ENCODE measurements around the gene KRTAP1-3. TPM values are rescaled to one million over a fixed set of nuclear protein-coding genes. Genes with fewer than 3 reads are reported as not detected.
"Not testable (repeated sequence)": the region's sequence is repeated elsewhere in the genome, so short reads cannot be mapped to it uniquely, and the experiment has no call there.

Gene KRTAP1-3
- total RNA-seq, 1 experiment from 2014 or later = not detected

DNA sequence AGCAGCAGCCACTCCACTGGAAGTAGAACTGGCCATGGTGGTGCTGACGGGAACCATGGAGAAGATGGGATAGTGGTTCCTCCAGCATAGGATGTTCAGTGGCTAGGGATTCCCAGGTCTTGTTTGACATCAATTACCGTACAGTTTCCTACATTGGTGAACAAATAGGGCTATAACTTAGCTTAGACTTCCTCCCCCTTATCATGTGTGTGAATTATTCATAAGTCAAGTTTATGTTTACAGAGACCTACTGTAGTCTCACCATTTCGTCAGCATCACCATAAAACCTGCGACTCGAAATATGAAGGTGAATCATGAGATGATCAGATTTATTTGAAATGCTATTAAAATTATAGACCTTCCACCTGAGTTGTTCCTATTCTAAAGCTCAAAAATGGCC is 24.1 kb upstream of the KRTAP1-3 start:
- in situ Hi-C loops (cut with HindIII; ENCODE audit: low pct_unique_long_range_greater_than_20kb, low sequenced_read_pairs) = no loop called here
- no peak for DNase-seq (ENCODE audit: low read depth, low spot score)

DNA sequence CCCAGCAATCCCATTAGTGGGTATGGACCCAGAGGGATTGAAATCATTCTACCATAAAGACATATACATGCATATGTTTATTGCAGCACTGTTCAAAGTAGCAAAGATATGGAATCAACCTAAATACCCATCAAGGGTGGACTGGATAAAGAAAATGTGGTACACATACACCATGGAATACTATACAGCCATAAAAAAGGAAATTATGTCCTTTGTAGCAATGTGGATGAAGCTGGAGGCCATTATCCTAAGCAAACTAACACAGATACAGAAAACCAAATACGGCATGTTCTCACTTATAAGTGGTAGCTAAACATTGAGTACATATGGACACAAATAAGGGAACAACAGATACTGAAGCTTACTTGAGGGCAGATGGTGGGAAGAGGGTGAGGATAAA is 22.9 kb upstream of the KRTAP1-3 start:
- in situ Hi-C loops (cut with HindIII; ENCODE audit: low pct_unique_long_range_greater_than_20kb, low sequenced_read_pairs) = no loop called here

DNA sequence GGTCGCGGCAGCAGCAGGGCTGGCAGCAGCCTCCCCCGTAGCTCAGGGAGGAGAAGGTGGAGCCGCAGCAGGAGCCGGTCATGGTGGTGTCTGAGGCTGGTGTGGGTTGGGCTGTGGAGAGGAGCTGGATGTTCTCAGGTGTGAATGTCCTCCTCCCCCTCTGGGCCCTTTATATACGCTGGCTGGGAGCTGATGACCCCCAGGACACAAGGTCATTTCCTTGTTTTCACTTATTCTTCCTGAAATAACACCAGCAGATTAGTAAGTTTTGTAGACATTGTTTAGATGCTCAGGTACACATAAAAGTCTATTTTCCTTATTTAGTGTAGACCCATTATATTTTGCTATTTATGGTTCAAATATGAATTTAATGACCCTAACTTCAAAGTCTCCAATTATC is 20.5 kb upstream of the KRTAP1-3 start, which contains the start of gene KRTAP2-2:
TSS of gene KRTAP2-2 (minus strand) at position 101 of the 400 bp plus-strand sequence. CDS start at position 82, 19 bp downstream.
- in situ Hi-C loops (cut with HindIII; ENCODE audit: low pct_unique_long_range_greater_than_20kb, low sequenced_read_pairs); DNase-seq (ENCODE audit: low read depth, low spot score): not testable (repeated sequence)

More for the DNA sequence above, 22.9 kb upstream of the KRTAP1-3 start:
- DNase-seq (ENCODE audit: low read depth, low spot score) = no peak

DNA sequence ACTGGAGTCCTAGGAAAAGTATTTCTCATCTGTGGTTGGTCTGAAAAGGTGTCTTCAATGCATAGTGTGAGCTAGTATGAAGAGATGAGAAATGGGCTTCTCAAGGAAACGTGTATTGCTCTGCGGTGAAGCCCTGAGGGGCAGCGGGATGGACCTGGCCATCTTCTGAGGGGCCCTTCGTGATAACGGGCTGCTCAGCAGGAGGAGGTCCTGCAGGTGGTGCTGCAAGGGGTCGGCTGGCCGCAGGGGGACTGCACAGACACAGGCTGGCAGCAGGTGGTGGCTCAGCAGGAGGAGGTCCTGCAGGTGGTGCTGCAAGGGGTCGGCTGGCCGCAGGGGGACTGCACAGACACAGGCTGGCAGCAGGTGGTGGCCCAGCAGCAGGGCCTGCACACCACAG is 19.9 kb upstream of the KRTAP1-3 start:
- DNase-seq (ENCODE audit: low read depth, low spot score); in situ Hi-C loops (cut with HindIII; ENCODE audit: low pct_unique_long_range_greater_than_20kb, low sequenced_read_pairs): not testable (repeated sequence)

DNA sequence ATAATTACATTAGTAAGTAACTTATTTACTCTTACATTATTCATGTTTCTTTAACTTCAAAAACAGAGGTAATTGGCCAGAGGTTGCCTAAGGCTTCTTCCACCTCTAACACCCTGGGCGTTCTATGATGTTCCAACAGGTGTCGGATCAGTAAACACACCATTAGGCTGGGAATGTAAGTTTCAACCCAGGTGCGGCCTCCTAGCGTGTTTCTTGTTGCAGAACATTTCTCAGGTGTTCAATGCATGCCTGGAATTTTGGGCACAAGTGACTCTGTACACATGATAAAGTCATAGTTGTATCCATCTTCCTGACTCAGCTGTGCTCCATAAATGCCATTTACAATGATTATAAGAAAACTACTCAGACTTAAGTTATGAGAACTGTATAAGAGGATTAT is 19.4 kb upstream of the KRTAP1-3 start:
- no peak for DNase-seq (ENCODE audit: low read depth, low spot score)
- in situ Hi-C loops (cut with HindIII; ENCODE audit: low pct_unique_long_range_greater_than_20kb, low sequenced_read_pairs) = no loop called here

DNA sequence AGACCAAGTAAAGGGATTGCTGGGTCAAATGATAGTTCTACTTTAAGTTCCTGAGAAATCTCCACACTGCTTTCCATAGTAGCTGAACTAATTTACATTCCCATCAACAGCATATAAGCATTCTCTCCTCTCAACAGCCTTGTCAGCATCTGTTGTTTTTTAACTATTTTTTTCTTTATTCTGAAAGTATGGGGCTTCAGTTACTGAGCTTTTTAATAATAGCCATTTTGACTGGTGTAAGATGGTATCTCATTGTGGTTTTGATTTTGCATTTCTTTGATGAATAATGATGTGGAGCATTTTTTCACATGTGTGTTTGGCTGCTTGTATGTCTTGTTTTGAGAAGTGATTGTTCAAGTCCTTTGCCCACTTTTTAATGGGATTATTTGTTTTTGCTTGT is 17.9 kb upstream of the KRTAP1-3 start:
- in situ Hi-C loops (cut with HindIII; ENCODE audit: low pct_unique_long_range_greater_than_20kb, low sequenced_read_pairs) = no loop called here
- no peak for DNase-seq (ENCODE audit: low read depth, low spot score)

DNA sequence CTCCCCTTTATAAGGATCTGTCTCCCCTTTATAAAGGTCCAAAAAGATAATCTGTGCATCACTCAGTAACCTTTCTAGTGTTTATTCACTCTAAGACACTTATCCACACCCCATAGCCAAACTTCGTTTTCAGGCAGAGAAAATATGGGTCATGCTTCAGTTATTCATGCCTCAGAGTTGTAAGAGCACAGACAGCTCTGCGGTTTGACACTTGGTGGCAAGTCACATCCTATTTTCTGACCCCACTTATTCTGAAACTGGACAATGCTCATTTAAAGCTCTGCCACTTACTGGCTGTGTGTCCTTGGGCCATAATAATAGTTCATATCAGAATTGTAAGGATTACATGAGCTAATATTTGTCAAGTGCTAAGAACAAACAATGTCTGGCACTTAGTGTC is 14.4 kb upstream of the KRTAP1-3 start:
- DNase-seq (ENCODE audit: low read depth, low spot score) = no peak
- in situ Hi-C loops (cut with HindIII; ENCODE audit: low pct_unique_long_range_greater_than_20kb, low sequenced_read_pairs) = no loop called here

DNA sequence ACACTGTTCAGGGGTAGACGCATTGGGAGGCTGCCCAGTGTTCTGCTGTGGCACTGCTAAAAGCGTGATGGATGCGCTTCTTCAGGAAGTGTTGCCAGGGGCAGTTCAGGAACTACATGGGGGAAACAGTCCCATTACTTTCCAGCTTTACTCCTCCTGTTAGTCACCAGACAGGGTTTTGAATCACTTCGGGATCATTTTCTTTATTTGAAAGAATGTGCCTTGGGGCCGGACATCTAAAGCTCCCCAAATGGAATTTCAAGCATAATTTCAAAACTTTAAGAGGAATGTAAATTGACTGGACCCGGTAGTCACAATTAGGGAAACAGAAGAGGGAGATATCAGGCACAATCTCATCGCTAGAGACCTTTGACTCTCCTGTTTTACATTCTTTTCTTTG is 13.8 kb upstream of the KRTAP1-3 start:
- no peak for DNase-seq (ENCODE audit: low read depth, low spot score)
- in situ Hi-C loops (cut with HindIII; ENCODE audit: low pct_unique_long_range_greater_than_20kb, low sequenced_read_pairs) = no loop called here

DNA sequence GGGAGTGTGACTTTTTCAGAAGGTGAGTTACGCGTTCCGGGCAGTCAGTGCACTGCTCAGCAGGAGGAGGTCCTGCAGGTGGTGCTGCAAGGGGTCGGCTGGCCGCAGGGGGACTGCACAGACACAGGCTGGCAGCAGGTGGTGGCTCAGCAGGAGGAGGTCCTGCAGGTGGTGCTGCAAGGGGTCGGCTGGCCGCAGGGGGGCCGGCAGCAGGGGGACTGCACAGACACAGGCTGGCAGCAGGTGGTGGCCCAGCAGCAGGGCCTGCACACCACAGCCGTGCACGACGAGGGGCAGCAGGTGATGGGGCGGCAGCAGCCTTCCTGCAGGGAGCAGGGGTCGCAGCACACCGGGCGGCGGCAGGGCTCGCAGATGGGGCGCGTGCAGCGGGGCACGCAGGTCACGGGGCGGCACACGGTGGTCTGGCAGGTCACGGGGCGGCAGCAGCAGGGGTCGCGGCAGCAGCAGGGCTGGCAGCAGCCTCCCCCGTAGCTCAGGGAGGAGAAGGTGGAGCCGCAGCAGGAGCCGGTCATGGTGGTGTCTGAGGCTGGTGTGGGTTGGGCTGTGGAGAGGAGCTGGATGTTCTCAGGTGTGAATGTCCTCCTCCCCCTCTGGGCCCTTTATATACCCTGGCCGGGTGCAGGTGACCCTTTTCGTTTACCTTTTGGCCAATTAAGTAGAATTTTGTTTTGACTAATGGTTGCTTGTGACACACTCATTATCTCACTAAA is 12.2 kb upstream of the KRTAP1-3 start, which contains the start of gene KRTAP2-1:
TSS of gene KRTAP2-1 (minus strand) at position 582 of the 731 bp plus-strand sequence. CDS start at position 533, 49 bp downstream.
- DNase-seq (ENCODE audit: low read depth, low spot score); in situ Hi-C loops (cut with HindIII; ENCODE audit: low pct_unique_long_range_greater_than_20kb, low sequenced_read_pairs): not testable (repeated sequence)

DNA sequence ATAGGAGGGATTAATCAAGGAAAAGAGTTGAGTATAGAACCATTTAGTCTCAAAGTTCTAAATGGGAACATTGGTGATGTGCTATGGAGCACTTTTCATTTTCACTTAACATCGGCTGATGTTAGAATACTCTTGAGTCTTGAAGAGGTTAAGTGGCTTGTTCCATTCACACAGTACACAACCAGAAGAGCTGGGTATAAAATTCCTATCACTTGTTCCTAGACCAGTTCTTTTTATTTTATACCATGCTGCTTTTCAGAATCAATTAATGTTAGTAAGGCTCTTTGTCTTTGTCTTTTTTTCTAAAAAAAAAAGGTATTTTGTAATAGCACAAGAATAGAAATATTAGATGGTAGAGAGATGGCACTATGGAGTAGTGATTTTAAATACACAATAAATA is 8.3 kb upstream of the KRTAP1-3 start:
- DNase-seq (ENCODE audit: low read depth, low spot score) = no peak
- in situ Hi-C loops (cut with HindIII; ENCODE audit: low pct_unique_long_range_greater_than_20kb, low sequenced_read_pairs) = no loop called here

DNA sequence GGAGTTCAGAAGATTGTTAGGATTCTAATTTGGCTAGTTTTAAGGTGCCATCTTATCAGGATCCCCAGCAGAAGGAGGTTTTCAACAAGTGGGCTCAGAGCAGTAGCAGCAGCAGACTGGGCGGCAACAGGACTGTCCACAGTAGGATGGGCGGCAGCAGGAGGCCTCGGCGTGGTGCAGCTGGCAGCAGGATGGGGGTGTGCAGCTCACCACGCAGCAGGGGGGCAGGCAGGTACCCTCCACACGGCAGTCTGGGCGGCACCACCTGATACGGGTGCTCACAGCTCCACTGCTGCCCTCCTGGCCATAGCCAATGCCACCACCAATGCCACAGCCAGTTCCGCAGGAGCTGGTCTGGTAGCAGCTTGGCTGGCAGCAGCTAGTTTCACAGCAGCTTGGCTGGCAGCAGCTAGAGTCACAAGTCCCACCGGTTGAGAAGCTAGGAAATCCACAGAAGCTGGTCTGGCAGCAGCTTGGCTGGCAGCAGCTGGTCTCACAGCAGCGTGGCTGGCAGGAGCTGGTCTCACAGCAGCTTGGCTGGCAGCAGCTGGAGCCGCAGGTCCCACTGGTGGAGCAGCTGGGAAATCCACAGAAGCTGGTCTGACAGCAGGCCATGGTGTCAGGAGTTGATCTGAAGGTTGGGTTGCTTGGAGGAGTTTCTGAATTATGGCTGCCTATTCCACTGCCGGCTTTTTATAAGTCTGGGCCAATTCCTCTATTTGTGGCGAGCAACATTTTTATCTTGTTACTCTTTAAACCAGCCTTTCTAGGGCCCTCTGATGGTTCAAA is 6.3 kb upstream of the KRTAP1-3 start, which contains the start of gene KRTAP1-1:
TSS of gene KRTAP1-1 (minus strand) at position 668 of the 789 bp plus-strand sequence. CDS start at position 615, 53 bp downstream.
- DNase-seq (ENCODE audit: low read depth, low spot score); in situ Hi-C loops (cut with HindIII; ENCODE audit: low pct_unique_long_range_greater_than_20kb, low sequenced_read_pairs): not testable (repeated sequence)

DNA sequence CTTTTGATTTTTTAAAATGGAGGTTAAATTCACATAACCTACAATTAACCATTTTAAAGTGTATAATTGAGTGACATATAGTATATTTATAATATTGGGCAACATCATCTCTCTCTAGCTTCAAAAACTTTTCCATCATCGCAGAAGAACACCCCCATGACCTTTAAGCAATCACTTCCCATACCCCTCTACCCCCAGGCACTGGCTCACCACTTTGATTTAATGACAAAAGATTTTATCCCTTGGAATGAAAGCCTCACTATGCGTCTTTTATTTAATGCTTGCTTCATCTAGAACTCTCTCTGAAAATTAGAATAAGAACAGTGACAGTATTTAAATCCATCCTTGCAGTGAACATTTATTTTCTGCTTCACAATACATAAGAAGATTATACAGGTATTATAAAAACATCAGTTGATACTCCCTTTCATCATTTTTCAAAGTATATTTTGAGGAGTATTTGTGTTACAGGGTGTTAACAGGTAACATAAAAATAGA is 3.2 kb upstream of the KRTAP1-3 start:
- DNase-seq (ENCODE audit: low read depth, low spot score) = no peak
- in situ Hi-C loops (cut with HindIII; ENCODE audit: low pct_unique_long_range_greater_than_20kb, low sequenced_read_pairs) = no loop called here

DNA sequence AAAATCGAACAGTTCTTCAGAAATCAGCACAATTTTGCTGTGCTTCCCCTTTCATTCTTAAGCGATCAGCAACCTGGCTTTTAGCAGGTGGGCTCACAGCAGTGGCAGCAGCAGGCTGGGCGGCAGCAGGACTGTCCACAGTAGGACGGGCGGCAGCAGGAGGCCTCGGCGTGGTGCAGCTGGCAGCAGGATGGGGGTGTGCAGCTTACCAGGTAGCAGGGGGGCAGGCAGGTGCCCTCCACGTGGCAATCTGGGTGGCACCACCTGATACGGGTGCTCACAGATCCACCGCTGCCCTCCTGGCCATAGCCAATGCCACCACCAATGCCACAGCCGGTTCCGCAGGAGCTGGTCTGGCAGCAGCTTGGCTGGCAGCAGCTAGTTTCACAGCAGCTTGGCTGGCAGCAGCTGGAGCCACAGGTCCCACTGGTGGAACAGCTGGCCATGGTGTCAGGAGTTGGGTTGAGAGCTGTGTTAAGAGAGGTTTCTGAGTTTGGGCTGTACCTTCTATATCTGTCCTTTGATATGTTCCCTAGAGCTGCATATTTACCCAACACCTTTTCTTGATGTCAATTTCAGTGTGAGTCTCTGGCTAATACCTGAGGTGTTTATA is 4.9 kb downstream of the KRTAP1-3 start, which contains the start of gene KRTAP1-4:
TSS of gene KRTAP1-4 (minus strand) at position 563 of the 613 bp plus-strand sequence. CDS start at position 446, 117 bp downstream.
- in situ Hi-C loops (cut with HindIII; ENCODE audit: low pct_unique_long_range_greater_than_20kb, low sequenced_read_pairs) = no loop called here
- no peak for DNase-seq (ENCODE audit: low read depth, low spot score)

DNA sequence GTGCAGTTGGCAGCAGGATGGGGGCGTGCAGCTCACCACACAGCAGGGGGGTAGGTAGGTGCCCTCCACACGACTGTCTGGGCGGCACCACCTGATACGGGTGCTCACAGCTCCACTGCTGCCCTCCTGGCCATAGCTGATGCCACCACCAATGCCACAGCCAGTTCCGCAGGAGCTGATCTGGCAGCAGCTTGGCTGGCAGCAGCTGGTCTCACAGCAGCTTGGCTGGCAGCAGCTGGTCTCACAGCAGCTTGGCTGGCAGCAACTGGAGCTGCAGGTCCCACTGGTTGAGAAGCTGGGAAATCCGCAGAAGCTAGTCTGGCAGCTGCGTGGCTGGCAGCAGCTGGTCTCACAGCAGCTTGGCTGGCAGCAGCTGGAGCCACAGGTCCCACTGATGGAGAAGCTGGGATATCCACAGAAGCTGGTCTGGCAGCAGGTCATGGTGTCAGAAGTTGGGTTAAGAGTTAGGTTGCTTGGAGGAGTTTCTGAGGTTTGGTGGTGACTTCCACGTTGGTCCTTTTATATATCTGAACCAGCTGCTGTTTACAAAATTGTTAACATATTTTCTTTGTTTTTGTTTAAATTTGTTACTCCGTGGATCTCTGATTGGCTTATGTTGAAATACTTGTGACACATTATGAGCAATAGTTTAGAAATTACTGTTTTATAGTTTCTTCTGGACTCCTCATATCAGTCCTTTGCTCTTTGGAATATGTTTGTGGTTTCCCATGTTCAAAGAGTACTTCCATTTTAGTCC is 7.8 kb downstream of the KRTAP1-3 start, which contains the start of gene KRTAP1-5:
TSS of gene KRTAP1-5 (minus strand) at position 494 of the 757 bp plus-strand sequence. CDS start at position 441, 53 bp downstream.
- no peak for DNase-seq (ENCODE audit: low read depth, low spot score)
- in situ Hi-C loops (cut with HindIII; ENCODE audit: low pct_unique_long_range_greater_than_20kb, low sequenced_read_pairs) = no loop called here

DNA sequence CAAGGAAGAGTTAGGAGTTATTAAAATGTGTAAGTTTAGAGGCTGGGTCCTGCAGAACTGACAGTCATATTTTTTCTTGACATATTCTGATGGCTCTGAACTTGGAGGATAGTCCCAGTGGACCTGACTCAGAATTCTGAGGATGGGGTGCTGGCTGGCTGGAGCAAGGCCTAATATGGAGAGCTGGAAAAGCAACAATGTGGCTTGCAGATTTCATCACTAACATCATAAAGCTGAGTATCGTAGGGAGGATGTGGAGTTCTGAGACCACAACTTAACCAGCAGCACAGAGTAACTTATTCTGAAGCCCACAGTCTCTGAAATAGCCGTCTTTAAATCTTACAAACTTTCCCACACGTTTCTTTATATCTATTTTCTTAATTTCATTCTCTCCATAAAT is 10.0 kb downstream of the KRTAP1-3 start:
- DNase-seq (ENCODE audit: low read depth, low spot score) = no peak
- in situ Hi-C loops (cut with HindIII; ENCODE audit: low pct_unique_long_range_greater_than_20kb, low sequenced_read_pairs) = no loop called here

DNA sequence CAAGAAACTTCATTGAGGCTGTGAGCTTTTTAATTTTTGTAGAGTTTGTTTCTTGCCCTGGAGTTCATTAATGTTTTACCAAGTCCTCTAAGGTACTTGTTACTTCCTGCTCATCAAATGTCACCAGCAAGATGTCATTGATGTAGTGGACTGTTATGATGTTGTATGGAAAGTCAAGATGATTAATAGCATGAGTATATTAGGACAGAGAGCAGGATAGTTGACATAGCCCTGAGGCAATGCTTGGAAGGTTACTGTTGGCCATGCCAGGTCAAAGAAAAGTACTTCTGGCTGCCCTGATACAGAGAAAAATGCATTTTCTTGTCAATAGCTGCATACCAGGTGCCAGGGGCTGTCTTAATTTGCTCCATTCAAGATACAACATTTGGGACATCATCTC is 14.3 kb downstream of the KRTAP1-3 start:
- in situ Hi-C loops (cut with HindIII; ENCODE audit: low pct_unique_long_range_greater_than_20kb, low sequenced_read_pairs) = no loop called here
- DNase-seq (ENCODE audit: low read depth, low spot score) = no peak

DNA sequence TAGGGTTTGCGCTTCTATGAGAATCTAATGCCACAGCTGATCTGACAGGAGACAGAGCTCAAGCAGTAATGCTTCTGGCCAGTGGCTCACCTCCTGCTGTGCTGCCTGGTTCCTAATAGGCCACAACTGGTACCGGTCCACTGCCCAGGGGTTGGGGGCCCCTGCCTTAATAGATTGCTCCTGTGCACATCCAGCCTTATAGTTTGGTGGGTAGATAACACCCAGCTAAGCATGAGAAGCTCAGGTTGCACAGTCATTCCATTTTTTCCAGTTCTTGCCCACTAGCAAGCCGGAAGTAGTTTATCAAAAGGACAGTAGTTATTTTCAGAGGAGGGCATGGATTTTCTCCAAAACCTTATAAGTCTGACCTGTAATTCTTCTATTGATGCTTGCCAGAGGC is 15.3 kb downstream of the KRTAP1-3 start:
- no peak for DNase-seq (ENCODE audit: low read depth, low spot score)
- in situ Hi-C loops (cut with HindIII; ENCODE audit: low pct_unique_long_range_greater_than_20kb, low sequenced_read_pairs) = no loop called here

All from SK-MEL-5 (cell line).